Liver (tissue), 9 donors: ENCODE results near the gene MCM7. TPM values are rescaled to one million over a fixed set of nuclear protein-coding genes. Genes with fewer than 3 reads are reported as not detected.

Source experiments
- DNase-seq: peaks from one replicate; pipeline ENCODE4 v3.0.0-alpha.2; 2017; ENCODE audit warnings: low spot score
- H3K27ac ChIP-seq, 2 donors: one replicate each; pipeline ENCODE4 v1.7.0; 2013; ENCODE audit warnings: inconsistent platforms in 2 of 2, low read length in 2 of 2, control low read depth in 1 of 2, low read depth in 1 of 2, mild to moderate bottlenecking in 1 of 2
- H3K27me3 ChIP-seq, 4 donors: one replicate each; pipeline versions ENCODE4 v1.6.1 to v1.7.0; 2013; ENCODE audit warnings: low read length in 3 of 4, inconsistent platforms in 1 of 4, mild to moderate bottlenecking in 1 of 4, moderate library complexity in 1 of 4; ENCODE audit not compliant: control insufficient read depth in 4 of 4, insufficient read depth in 4 of 4
- H3K36me3 ChIP-seq, 4 donors: one replicate each; pipeline versions ENCODE4 v1.6.1 to v1.7.0; 2013; ENCODE audit warnings: low read length in 3 of 4, mild to moderate bottlenecking in 3 of 4, low read depth in 1 of 4, moderate library complexity in 1 of 4; ENCODE audit not compliant: control insufficient read depth in 4 of 4, insufficient read depth in 3 of 4
- H3K4me1 ChIP-seq, 4 donors: one replicate each; pipeline versions ENCODE4 v1.6.1 to v1.7.0; 2013; ENCODE audit warnings: low read length in 3 of 4, mild to moderate bottlenecking in 3 of 4, moderate library complexity in 1 of 4; ENCODE audit not compliant: control insufficient read depth in 4 of 4, insufficient read depth in 4 of 4
- H3K4me3 ChIP-seq, 3 donors: one replicate each; pipeline versions ENCODE4 v1.6.1 to v1.7.0; 2013; ENCODE audit warnings: low read length in 3 of 3, control low read depth in 1 of 3, low read depth in 1 of 3, mild to moderate bottlenecking in 1 of 3
- H3K9ac ChIP-seq, 2 donors: one replicate each; pipeline ENCODE4 v1.7.0; 2013; ENCODE audit warnings: low read length in 2 of 2, mild to moderate bottlenecking in 2 of 2, moderate library complexity in 2 of 2, control low read depth in 1 of 2, low read depth in 1 of 2
- H3K9me3 ChIP-seq, 4 donors: one replicate each; pipeline versions ENCODE4 v1.6.1 to v1.7.0; 2013; ENCODE audit warnings: low read length in 3 of 4; ENCODE audit not compliant: control insufficient read depth in 4 of 4
- EGR1 ChIP-seq, 2 donors: IDR thresholded peaks; 2 replicates each; pipeline ENCODE4 v1.6.1; 2016 to 2018; ENCODE audit warnings: antibody characterized with exemption in 2 of 2, low read depth in 2 of 2
- FOXA1 ChIP-seq: IDR thresholded peaks from 2 replicates; pipeline ENCODE4 v1.6.1; 2016; ENCODE audit warnings: antibody characterized with exemption
- FOXA2 ChIP-seq: IDR thresholded peaks from 2 replicates; pipeline ENCODE4 v1.6.1; 2016; ENCODE audit warnings: antibody characterized with exemption
- GABPA ChIP-seq, 2 donors: IDR thresholded peaks in 1 of 2; conservative IDR thresholded peaks in 1 of 2; 2 replicates each; pipeline ENCODE4 v1.6.1; 2016; ENCODE audit warnings: antibody characterized with exemption in 2 of 2, mild to moderate bottlenecking in 1 of 2, moderate library complexity in 1 of 2
- HNF4A ChIP-seq, 2 donors: conservative IDR thresholded peaks; 2 replicates each; pipeline ENCODE4 v1.6.1; 2016; ENCODE audit warnings: antibody characterized with exemption in 2 of 2, mild to moderate bottlenecking in 2 of 2
- HNF4G ChIP-seq: IDR thresholded peaks from 2 replicates; pipeline ENCODE4 v1.6.1; 2016; ENCODE audit warnings: antibody characterized with exemption
- JUND ChIP-seq, 2 donors: IDR thresholded peaks; 2 replicates each; pipeline ENCODE4 v1.6.1; 2016; ENCODE audit warnings: antibody characterized with exemption in 2 of 2
- NR2F2 ChIP-seq: IDR thresholded peaks from 2 replicates; pipeline ENCODE4 v1.6.1; 2016; ENCODE audit warnings: antibody characterized with exemption
- RAD21 ChIP-seq, 2 donors: IDR thresholded peaks; 2 replicates each; pipeline ENCODE4 v1.6.1; 2016; ENCODE audit warnings: antibody characterized with exemption in 2 of 2, mild to moderate bottlenecking in 2 of 2
- RXRA ChIP-seq, 2 donors: IDR thresholded peaks; 2 replicates each; pipeline ENCODE4 v1.6.1; 2017 to 2018; ENCODE audit warnings: antibody characterized with exemption in 2 of 2, mild to moderate bottlenecking in 1 of 2
- SP1 ChIP-seq: IDR thresholded peaks from 2 replicates; pipeline ENCODE4 v1.6.1; 2018; ENCODE audit warnings: antibody characterized with exemption, mild to moderate bottlenecking
- TAF1 ChIP-seq: conservative IDR thresholded peaks from 2 replicates; pipeline ENCODE4 v1.6.1; 2016; ENCODE audit warnings: antibody characterized with exemption, mild to moderate bottlenecking
- YY1 ChIP-seq: IDR thresholded peaks from 2 replicates; pipeline ENCODE4 v1.6.1; 2016; ENCODE audit warnings: antibody characterized with exemption, mild to moderate bottlenecking
- WGBS: extraction: QIAGEN DNeasy Blood & Tissue Kit; methylation state at CpG from one replicate; pipeline ENCODE4 v1.1.7; 2013; 5-methylcytosine and 5-hydroxymethylcytosine counted together
- polyA plus RNA-seq, 2 donors: library from polyadenylated mRNA; stranded (reverse) in 1 of 2; unstranded in 1 of 2; fragments of 200-250 nt in 1 of 2; fragments of >200 nt in 1 of 2; fragmentation: Nextera tagmentation in 1 of 2; extraction: Ambion mirVana in 1 of 2; gene quantifications; one replicate each; pipeline versions ENCODE4 v1.2.1 to v1.2.3, GENCODE V29; 2013 to 2015
- total RNA-seq, 2 donors: library from RNA; depleted of rRNA; stranded (reverse); fragments of >200 nt; gene quantifications; one replicate each; pipeline ENCODE4 v1.2.3, GENCODE V29; 2014
- TF ChIP-seq, protein P1 (sequence below): IDR thresholded peaks from 2 replicates; pipeline ENCODE4 v1.6.1; 2016; ENCODE audit warnings: antibody characterized with exemption, mild to moderate bottlenecking
- TF ChIP-seq, protein P2 (sequence below): IDR thresholded peaks from 2 replicates; pipeline ENCODE4 v1.6.1; 2016; ENCODE audit warnings: antibody characterized with exemption
- TF ChIP-seq, protein P3 (sequence below): IDR thresholded peaks from 2 replicates; pipeline ENCODE4 v1.6.1; 2016; ENCODE audit warnings: antibody characterized with exemption
- TF ChIP-seq, protein P4 (sequence below): IDR thresholded peaks from 2 replicates; pipeline ENCODE4 v1.6.1; 2016; ENCODE audit warnings: antibody characterized with exemption
- TF ChIP-seq, protein P5 (sequence below): fragments of 150-350 bp; IDR thresholded peaks from 2 replicates; pipeline ENCODE4 v1.5.1; 2017; ENCODE audit warnings: improper control_type of control experiment, low read depth, low read length; ENCODE audit not compliant: missing input control
- donor health status: healthy.
- donor health status: healthy.
- donor health status: healthy.
- donor health status: healthy.
- donor health status: healthy.

Gene MCM7
- total and polyA plus RNA-seq, 4 donors, result 12.6 to 143 (median 17.6) TPM

DNA sequence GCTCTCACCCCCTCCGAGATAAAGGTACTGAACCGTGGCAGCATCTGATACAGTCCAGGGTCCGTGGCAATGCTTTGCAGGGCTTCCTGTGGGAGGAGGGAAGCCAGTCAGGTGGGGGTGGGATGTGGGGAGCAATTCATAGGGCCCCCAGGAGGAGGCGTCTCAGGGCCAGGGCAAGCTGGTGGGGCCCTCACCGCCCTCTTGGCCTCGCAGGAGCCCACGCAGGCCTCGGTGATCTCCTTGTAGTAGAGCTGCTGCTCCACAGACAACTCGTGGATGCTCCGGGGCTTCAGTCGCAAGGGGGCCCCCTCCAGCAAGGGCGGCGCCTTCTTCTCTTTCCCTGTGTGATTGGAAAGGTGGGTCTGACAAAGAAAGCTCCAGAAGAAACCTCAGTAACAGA, 10.7 kb upstream of the MCM7 start:
- H3K27me3 ChIP-seq, result no peaks in the 10 kb centered on the region
- no peak overlapping the region for H3K27ac ChIP-seq
- TF ChIP-seq, protein P1, sequence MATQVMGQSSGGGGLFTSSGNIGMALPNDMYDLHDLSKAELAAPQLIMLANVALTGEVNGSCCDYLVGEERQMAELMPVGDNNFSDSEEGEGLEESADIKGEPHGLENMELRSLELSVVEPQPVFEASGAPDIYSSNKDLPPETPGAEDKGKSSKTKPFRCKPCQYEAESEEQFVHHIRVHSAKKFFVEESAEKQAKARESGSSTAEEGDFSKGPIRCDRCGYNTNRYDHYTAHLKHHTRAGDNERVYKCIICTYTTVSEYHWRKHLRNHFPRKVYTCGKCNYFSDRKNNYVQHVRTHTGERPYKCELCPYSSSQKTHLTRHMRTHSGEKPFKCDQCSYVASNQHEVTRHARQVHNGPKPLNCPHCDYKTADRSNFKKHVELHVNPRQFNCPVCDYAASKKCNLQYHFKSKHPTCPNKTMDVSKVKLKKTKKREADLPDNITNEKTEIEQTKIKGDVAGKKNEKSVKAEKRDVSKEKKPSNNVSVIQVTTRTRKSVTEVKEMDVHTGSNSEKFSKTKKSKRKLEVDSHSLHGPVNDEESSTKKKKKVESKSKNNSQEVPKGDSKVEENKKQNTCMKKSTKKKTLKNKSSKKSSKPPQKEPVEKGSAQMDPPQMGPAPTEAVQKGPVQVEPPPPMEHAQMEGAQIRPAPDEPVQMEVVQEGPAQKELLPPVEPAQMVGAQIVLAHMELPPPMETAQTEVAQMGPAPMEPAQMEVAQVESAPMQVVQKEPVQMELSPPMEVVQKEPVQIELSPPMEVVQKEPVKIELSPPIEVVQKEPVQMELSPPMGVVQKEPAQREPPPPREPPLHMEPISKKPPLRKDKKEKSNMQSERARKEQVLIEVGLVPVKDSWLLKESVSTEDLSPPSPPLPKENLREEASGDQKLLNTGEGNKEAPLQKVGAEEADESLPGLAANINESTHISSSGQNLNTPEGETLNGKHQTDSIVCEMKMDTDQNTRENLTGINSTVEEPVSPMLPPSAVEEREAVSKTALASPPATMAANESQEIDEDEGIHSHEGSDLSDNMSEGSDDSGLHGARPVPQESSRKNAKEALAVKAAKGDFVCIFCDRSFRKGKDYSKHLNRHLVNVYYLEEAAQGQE, result no peak
- TF ChIP-seq, protein P2, sequence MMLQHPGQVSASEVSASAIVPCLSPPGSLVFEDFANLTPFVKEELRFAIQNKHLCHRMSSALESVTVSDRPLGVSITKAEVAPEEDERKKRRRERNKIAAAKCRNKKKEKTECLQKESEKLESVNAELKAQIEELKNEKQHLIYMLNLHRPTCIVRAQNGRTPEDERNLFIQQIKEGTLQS, result no peak
- TF ChIP-seq TAF1 (no peak), JUND (IDR thresholded peaks at IDR 0.05) (no peak), RXRA (IDR thresholded peaks at IDR 0.05) (no peak), GABPA (IDR thresholded peaks at IDR 0.05 in 1 of 2, conservative IDR thresholded peaks at IDR 0.05 in 1 of 2) (no peak), FOXA2 (no peak), EGR1 (IDR thresholded peaks at IDR 0.05; ENCODE audit: low read depth in 2 of 2) (no peak), HNF4A (conservative IDR thresholded peaks at IDR 0.05) (no peak), HNF4G (no peak), SP1 (no peak), YY1 (no peak), NR2F2 (no peak), RAD21 (IDR thresholded peaks at IDR 0.05) (no peak), FOXA1 (no peak)
- TF ChIP-seq, protein P3, sequence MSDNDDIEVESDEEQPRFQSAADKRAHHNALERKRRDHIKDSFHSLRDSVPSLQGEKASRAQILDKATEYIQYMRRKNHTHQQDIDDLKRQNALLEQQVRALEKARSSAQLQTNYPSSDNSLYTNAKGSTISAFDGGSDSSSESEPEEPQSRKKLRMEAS, result no peak
- TF ChIP-seq, protein P4, sequence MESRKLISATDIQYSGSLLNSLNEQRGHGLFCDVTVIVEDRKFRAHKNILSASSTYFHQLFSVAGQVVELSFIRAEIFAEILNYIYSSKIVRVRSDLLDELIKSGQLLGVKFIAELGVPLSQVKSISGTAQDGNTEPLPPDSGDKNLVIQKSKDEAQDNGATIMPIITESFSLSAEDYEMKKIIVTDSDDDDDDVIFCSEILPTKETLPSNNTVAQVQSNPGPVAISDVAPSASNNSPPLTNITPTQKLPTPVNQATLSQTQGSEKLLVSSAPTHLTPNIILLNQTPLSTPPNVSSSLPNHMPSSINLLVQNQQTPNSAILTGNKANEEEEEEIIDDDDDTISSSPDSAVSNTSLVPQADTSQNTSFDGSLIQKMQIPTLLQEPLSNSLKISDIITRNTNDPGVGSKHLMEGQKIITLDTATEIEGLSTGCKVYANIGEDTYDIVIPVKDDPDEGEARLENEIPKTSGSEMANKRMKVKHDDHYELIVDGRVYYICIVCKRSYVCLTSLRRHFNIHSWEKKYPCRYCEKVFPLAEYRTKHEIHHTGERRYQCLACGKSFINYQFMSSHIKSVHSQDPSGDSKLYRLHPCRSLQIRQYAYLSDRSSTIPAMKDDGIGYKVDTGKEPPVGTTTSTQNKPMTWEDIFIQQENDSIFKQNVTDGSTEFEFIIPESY, result no peak
- TF ChIP-seq, protein P5, sequence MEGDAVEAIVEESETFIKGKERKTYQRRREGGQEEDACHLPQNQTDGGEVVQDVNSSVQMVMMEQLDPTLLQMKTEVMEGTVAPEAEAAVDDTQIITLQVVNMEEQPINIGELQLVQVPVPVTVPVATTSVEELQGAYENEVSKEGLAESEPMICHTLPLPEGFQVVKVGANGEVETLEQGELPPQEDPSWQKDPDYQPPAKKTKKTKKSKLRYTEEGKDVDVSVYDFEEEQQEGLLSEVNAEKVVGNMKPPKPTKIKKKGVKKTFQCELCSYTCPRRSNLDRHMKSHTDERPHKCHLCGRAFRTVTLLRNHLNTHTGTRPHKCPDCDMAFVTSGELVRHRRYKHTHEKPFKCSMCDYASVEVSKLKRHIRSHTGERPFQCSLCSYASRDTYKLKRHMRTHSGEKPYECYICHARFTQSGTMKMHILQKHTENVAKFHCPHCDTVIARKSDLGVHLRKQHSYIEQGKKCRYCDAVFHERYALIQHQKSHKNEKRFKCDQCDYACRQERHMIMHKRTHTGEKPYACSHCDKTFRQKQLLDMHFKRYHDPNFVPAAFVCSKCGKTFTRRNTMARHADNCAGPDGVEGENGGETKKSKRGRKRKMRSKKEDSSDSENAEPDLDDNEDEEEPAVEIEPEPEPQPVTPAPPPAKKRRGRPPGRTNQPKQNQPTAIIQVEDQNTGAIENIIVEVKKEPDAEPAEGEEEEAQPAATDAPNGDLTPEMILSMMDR, result no peak
- H3K9ac ChIP-seq, result no peak overlapping the region
- H3K4me1 ChIP-seq, result no peaks in the 10 kb centered on the region
- DNase-seq, result no peak
- no peak overlapping the region for H3K4me3 ChIP-seq
- H3K9me3 ChIP-seq, result no peaks in the 10 kb centered on the region
- WGBS, result 92% methylated on average over 13 of the region's 13 CpGs
- H3K36me3 ChIP-seq, result peaks cover 2 to 45% (median 22%) of the 10 kb centered on the region in 4 donors
